Astrocyte (in vitro differentiated cells and primary cell): ENCODE measurements around the gene ZBTB22. TPM values are rescaled to one million over a fixed set of nuclear protein-coding genes. Genes with fewer than 3 reads are reported as not detected.

ENCODE experiments used
- DNase-seq: peaks from one replicate; pipeline ENCODE4 v3.0.0-alpha.2; 2010; ENCODE audit warnings: low read depth
- FAIRE-seq: peaks from 2 replicates; lab custom pipeline; 2011; peaks lifted over from hg19 to GRCh38; lab: Jason Lieb, UNC
- H2AFZ ChIP-seq: 2 replicates; pipeline ENCODE4 v1.6.0; 2012; ENCODE audit warnings: low read depth, low read length, inconsistent platforms
- H3K27ac ChIP-seq: 2 replicates; pipeline ENCODE4 v1.5.1; 2011; ENCODE audit warnings: low read depth, low read length, inconsistent platforms
- H3K27me3 ChIP-seq: 2 replicates; pipeline ENCODE4 v1.6.0; 2011; ENCODE audit warnings: low read length, inconsistent platforms; ENCODE audit not compliant: insufficient read depth
- H3K36me3 ChIP-seq: 2 replicates; pipeline ENCODE4 v1.5.1; 2011; ENCODE audit warnings: low read length, inconsistent platforms; ENCODE audit not compliant: insufficient read depth
- H3K4me1 ChIP-seq: 2 replicates; pipeline ENCODE4 v1.5.1; 2011; ENCODE audit warnings: low read length, inconsistent platforms; ENCODE audit not compliant: insufficient read depth
- H3K4me2 ChIP-seq: 2 replicates; pipeline ENCODE4 v1.6.0; 2012; ENCODE audit warnings: low read length, inconsistent platforms
- H3K4me3 ChIP-seq: 2 replicates; pipeline ENCODE4 v1.5.1; 2011; ENCODE audit warnings: low read depth, mild to moderate bottlenecking, low read length, inconsistent platforms; ENCODE audit not compliant: insufficient read depth
- H3K79me2 ChIP-seq: 2 replicates; pipeline ENCODE4 v1.6.0; 2012; ENCODE audit warnings: mild to moderate bottlenecking, low read length, inconsistent platforms; ENCODE audit not compliant: insufficient read depth
- H3K9ac ChIP-seq: 2 replicates; pipeline ENCODE4 v1.6.0; 2012; ENCODE audit warnings: mild to moderate bottlenecking, low read length, inconsistent platforms
- H3K9me3 ChIP-seq: 2 replicates; pipeline ENCODE4 v1.5.1; 2012; ENCODE audit warnings: low read depth, mild to moderate bottlenecking, low read length, inconsistent platforms; ENCODE audit not compliant: insufficient read depth
- H4K20me1 ChIP-seq: 2 replicates; pipeline ENCODE4 v1.6.0; 2012; ENCODE audit warnings: low read length, inconsistent platforms; ENCODE audit not compliant: insufficient read depth
- H3K27ac Mint-ChIP-seq: one replicate; pipeline ENCODE4 v1.8.0; 2021; ENCODE audit warnings: mild to moderate bottlenecking, mixed read lengths; ENCODE audit not compliant: unreplicated experiment
- H3K27me3 Mint-ChIP-seq: one replicate; pipeline ENCODE4 v1.8.0; 2021; ENCODE audit warnings: low read depth, mixed read lengths; ENCODE audit not compliant: unreplicated experiment
- H3K36me3 Mint-ChIP-seq: one replicate; pipeline ENCODE4 v1.8.0; 2021; ENCODE audit warnings: low read depth, mixed read lengths; ENCODE audit not compliant: unreplicated experiment
- H3K4me1 Mint-ChIP-seq: one replicate; pipeline ENCODE4 v1.8.0; 2021; ENCODE audit warnings: low read depth, mixed read lengths; ENCODE audit not compliant: unreplicated experiment
- H3K4me3 Mint-ChIP-seq: one replicate; pipeline ENCODE4 v1.8.0; 2021; ENCODE audit warnings: mild to moderate bottlenecking, moderate library complexity, mixed read lengths; ENCODE audit not compliant: unreplicated experiment
- H3K9me3 Mint-ChIP-seq: one replicate; pipeline ENCODE4 v1.8.0; 2021; ENCODE audit warnings: mild to moderate bottlenecking, mixed read lengths; ENCODE audit not compliant: unreplicated experiment
- EZH2 ChIP-seq: IDR thresholded peaks from 2 replicates; pipeline ENCODE4 v1.6.1; 2012; ENCODE audit warnings: mild to moderate bottlenecking, low read length, inconsistent platforms; ENCODE audit not compliant: insufficient read depth
- total RNA-seq: library from RNA; stranded (reverse); gene quantifications from 2 replicates; pipeline ENCODE4 v1.2.1, GENCODE V29; 2021
- TF ChIP-seq, protein P1 (sequence below): IDR thresholded peaks from 2 replicates; pipeline ENCODE4 v1.5.1; 2011; ENCODE audit warnings: low read depth, mild to moderate bottlenecking, inconsistent platforms, low read length, moderate library complexity; ENCODE audit not compliant: insufficient read depth

The ZBTB22 gene
- total RNA-seq, 1 donor from 2014 or later: 13.1 TPM

DNA sequence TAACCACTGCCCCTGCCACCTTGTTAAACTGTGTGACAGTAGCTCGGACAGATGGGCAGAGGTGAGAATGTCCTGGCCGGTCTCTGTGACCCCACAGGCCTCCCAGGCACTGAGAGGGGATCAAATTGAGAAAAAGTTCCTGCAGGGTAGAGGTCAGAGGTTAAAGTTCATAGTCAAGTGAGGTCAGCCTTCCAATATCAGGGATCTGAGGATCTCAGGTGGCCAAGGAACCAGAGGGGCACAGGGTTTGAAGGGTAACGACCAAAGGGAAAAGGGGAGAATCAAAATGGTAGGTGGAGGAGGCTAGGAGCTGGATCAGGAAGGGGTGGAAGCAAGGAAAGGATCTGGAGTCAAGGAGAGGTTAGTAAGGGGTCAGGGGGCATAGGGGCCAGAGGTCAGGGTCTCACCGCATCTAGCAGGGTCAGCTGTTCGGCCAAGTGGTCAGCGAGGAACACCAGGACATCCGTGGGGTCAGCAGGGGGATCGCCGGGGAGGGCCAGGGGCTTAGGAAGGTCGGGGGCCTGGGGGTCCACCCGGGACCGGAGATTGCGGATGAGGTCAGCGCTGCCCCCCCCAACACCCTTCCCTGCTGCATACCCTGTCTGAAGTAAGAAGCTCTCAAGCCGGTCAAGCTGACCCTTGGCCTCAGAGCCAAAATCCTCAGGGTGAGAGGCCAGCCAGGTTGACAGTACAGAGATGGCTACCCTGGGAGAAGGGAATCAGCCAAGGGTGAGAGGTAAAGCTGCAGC is 21.7 kb downstream of the ZBTB22 start:
- no peak overlapping the region for H3K27ac Mint-ChIP-seq
- peaks cover 12% of the 10 kb centered on the region for H3K4me1 Mint-ChIP-seq
- H3K9me3 Mint-ChIP-seq: no peaks in the 10 kb centered on the region
- Histone ChIP-seq H3K27ac (no peak overlapping the region), H3K4me1 (peaks cover 8% of the 10 kb centered on the region), H3K4me2 (no peak overlapping the region), H3K36me3 (peaks cover 12% of the 10 kb centered on the region), H3K9me3 (no peaks in the 10 kb centered on the region), H3K9ac (no peak overlapping the region), H3K27me3 (no peaks in the 10 kb centered on the region), H2AFZ (no peak overlapping the region), H3K4me3 (no peak overlapping the region), H4K20me1 (peaks cover 14% of the 10 kb centered on the region), H3K79me2 (peaks cover 26% of the 10 kb centered on the region)
- H3K27me3 Mint-ChIP-seq: no peaks in the 10 kb centered on the region
- H3K4me3 Mint-ChIP-seq: peak overlapping the region; percentile 77
- FAIRE-seq: no peak
- peaks cover 7% of the 10 kb centered on the region for H3K36me3 Mint-ChIP-seq
- TF ChIP-seq, protein P1, sequence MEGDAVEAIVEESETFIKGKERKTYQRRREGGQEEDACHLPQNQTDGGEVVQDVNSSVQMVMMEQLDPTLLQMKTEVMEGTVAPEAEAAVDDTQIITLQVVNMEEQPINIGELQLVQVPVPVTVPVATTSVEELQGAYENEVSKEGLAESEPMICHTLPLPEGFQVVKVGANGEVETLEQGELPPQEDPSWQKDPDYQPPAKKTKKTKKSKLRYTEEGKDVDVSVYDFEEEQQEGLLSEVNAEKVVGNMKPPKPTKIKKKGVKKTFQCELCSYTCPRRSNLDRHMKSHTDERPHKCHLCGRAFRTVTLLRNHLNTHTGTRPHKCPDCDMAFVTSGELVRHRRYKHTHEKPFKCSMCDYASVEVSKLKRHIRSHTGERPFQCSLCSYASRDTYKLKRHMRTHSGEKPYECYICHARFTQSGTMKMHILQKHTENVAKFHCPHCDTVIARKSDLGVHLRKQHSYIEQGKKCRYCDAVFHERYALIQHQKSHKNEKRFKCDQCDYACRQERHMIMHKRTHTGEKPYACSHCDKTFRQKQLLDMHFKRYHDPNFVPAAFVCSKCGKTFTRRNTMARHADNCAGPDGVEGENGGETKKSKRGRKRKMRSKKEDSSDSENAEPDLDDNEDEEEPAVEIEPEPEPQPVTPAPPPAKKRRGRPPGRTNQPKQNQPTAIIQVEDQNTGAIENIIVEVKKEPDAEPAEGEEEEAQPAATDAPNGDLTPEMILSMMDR: no peak
- TF ChIP-seq EZH2: no peak
- no peak for DNase-seq

DNA sequence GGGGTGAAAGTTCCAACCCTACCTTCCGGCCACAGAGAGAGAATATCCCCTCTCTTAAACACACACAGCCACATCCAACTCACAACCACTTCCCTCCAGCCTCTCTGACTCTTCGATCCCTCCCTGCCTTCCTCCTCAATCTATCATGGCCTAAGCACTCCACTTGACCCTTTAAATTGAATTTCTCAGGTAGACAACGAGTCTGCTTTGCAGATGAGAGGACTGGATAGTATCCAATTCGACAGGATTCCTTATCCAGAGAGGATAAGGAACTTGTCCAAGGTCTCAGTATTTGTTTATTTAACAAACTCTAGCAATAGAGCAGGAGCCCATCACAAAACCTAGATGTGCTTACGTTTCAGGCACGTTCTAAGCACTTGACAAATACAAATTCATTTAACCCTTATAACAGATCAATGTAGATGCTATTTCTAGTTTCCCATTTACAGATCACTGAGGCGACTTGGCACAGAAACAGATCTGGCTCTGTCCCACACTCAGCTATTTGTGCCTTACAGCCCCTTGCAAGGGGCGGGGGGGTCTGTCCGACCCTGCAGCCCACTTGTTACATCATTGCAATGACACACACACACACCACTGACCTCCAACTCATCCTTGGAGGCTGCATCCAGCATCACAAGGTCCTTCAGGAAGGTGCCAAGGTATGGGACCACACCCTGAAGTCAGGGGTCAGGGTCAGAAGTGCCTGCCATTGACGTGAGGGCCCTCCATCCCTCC is 23.3 kb downstream of the ZBTB22 start:
- DNase-seq (no peak), FAIRE-seq (no peak)
- H3K9me3 Mint-ChIP-seq: no peaks in the 10 kb centered on the region
- Histone ChIP-seq H3K36me3 (peaks cover 12% of the 10 kb centered on the region), H3K4me2 (no peak overlapping the region), H3K9me3 (no peaks in the 10 kb centered on the region), H3K27ac (no peak overlapping the region), H4K20me1 (peaks cover 5% of the 10 kb centered on the region), H3K27me3 (no peaks in the 10 kb centered on the region), H2AFZ (no peak overlapping the region), H3K79me2 (peaks cover 40% of the 10 kb centered on the region), H3K4me3 (no peak overlapping the region), H3K4me1 (peaks cover 15% of the 10 kb centered on the region), H3K9ac (no peak overlapping the region)
- peaks cover 12% of the 10 kb centered on the region for H3K4me1 Mint-ChIP-seq
- peak overlapping the region; percentile 68 for H3K4me3 Mint-ChIP-seq
- H3K27me3 Mint-ChIP-seq: no peaks in the 10 kb centered on the region
- peaks cover 2% of the 10 kb centered on the region for H3K36me3 Mint-ChIP-seq
- H3K27ac Mint-ChIP-seq: peak overlapping the region; percentile 41
- no peak for TF ChIP-seq EZH2
- TF ChIP-seq, protein P1: no peak
